ENCODE data around the gene RARG. TPM values are rescaled to one million over a fixed set of nuclear protein-coding genes. Genes with fewer than 3 reads are reported as not detected.
A peak's percentile ranks its signal among the peaks of the same experiment; 100 is the strongest.

Gene RARG
- total and polyA plus RNA-seq, 8 donors: 38.2 to 62.5 (median 46.7) TPM

DNA sequence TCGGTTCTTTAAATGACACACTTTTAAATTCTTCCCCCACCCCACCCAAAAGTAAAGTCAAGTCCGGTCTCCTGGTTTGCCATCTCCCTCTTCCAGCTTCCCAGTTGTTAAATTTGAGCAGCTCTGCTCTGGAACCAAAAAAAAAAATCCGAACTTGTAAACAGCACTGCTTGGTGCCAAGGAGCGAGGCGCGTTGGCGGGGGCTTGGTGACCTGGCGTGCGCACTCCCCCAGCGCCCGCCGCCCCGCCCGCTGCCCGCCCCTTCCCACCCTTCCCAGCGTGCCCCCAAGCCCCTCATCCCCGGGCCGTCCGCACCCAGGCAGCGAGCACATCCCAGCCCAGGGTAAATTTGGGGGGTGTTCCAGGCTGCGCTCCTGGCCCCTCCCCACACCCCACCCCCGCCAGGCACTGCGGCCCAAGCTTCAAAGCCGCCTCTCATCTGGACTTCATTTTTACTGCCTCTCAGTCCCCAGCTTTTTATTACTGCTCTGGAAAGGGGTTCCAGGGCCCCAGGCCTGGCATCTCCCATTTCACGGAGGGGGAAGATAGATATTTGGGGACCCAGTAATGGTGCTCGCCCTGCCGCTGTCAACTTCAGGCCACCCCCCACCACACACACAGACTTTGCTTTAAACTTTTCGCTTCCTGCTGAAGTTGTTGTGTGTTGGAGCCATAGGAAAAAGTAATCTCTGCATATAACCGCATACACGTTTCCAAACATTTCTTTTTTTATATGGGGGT is 13.3 kb downstream of the RARG start:
- DNase-seq (peak in 1 of 4 donors; percentile 42), ATAC-seq (no peak)
- peak overlapping the region; percentile 97 to 99 for H3K27ac ChIP-seq
- TF ChIP-seq, protein P1, sequence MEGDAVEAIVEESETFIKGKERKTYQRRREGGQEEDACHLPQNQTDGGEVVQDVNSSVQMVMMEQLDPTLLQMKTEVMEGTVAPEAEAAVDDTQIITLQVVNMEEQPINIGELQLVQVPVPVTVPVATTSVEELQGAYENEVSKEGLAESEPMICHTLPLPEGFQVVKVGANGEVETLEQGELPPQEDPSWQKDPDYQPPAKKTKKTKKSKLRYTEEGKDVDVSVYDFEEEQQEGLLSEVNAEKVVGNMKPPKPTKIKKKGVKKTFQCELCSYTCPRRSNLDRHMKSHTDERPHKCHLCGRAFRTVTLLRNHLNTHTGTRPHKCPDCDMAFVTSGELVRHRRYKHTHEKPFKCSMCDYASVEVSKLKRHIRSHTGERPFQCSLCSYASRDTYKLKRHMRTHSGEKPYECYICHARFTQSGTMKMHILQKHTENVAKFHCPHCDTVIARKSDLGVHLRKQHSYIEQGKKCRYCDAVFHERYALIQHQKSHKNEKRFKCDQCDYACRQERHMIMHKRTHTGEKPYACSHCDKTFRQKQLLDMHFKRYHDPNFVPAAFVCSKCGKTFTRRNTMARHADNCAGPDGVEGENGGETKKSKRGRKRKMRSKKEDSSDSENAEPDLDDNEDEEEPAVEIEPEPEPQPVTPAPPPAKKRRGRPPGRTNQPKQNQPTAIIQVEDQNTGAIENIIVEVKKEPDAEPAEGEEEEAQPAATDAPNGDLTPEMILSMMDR (IDR thresholded peaks at IDR 0.05): no peak
- H3K36me3 ChIP-seq: peaks cover 0 to 9% of the 10 kb centered on the region in 2 donors
- H3K9me3 ChIP-seq: no peaks in the 10 kb centered on the region
- intact Hi-C loops (cut with DNase I): no loop called here
- peaks cover 0 to 15% of the 10 kb centered on the region in 2 donors for H3K27me3 ChIP-seq
- peak overlapping the region; percentile 62 to 71 for H3K4me3 ChIP-seq
- H3K4me1 ChIP-seq: peaks cover 40 to 92% of the 10 kb centered on the region in 2 donors

DNA sequence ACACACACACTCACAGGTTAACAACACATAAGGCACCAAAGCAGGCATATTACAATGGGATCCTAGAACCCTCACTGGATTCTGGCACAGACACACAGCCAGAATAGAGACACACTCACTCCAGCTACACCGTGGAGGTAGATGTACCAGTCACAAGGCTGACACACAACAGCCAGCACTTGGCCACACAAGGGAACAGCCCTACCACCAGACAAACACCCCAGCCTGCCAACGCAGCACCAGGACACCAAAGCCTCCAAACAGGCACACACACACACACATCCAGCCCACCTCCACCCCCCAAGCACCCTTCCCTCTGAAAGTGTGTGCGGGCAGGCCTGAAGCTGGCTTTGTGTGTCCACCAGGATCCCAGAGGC is 14.1 kb downstream of the RARG start:
- ATAC-seq: no peak
- H3K4me1 ChIP-seq: peaks cover 32 to 92% of the 10 kb centered on the region in 2 donors
- peak overlapping the region; percentile 97 to 99 for H3K27ac ChIP-seq
- no peak for DNase-seq
- H3K36me3 ChIP-seq: peaks cover 0 to 16% of the 10 kb centered on the region in 2 donors
- H3K4me3 ChIP-seq: peak overlapping the region in 1 of 2 donors; percentile 71
- TF ChIP-seq, protein P1 (IDR thresholded peaks at IDR 0.05): no peak
- H3K9me3 ChIP-seq: no peaks in the 10 kb centered on the region
- intact Hi-C loops (cut with DNase I): no loop called here
- peaks cover 0 to 15% of the 10 kb centered on the region in 2 donors for H3K27me3 ChIP-seq

DNA sequence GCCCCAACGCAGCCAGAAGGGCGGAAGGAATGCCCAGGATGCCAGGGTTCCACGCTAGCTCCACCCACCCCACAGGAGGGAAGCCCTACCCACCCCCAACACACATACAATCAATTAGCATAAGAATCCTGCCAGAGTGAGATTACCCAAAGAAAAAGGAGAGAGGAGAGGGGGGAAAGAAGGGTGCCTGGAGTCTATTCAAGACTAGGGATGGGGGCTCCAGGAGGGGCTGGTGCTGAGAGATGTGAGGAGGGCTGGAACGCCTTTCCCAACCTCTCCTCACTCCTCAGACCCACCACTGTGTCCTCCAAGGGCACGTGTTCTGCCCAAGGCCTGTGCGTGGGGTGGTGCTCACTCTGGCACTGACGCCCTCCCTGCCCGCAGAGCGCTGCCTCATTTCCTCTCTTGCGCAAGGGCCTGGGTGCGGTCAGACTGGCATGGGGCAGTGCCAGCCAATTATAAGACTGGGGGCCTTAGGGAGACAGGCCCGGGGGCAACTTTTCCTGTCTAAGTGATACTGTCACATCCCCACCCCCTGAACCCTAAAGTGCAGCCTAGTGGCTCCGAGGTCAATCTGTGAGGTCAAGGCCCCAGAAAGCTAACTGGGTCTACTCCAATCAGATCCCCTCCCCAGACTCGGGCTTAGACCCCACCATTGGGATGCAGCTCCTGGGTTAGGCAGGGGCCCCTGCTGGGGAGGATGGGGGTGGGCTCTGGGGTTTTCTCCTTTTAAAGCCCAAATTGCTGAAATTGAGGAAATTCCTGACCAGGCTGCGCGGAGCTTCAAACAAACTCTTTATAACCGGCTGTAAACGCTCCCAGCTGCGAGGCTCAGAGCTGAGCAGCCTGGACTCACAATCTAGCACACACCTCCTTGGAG is 14.7 kb downstream of the RARG start:
- DNase-seq (peak in 2 of 4 donors; percentile 81 to 93), ATAC-seq (no peak)
- H3K9me3 ChIP-seq: no peaks in the 10 kb centered on the region
- peak overlapping the region in 1 of 2 donors; percentile 71 for H3K4me3 ChIP-seq
- TF ChIP-seq, protein P1 (IDR thresholded peaks at IDR 0.05): no peak
- intact Hi-C loops (cut with DNase I): no loop called here
- H3K36me3 ChIP-seq: peaks cover 0 to 21% of the 10 kb centered on the region in 2 donors
- H3K27me3 ChIP-seq: peaks cover 0 to 15% of the 10 kb centered on the region in 2 donors
- peaks cover 25 to 87% of the 10 kb centered on the region in 2 donors for H3K4me1 ChIP-seq
- H3K27ac ChIP-seq: peak overlapping the region; percentile 97 to 99

DNA sequence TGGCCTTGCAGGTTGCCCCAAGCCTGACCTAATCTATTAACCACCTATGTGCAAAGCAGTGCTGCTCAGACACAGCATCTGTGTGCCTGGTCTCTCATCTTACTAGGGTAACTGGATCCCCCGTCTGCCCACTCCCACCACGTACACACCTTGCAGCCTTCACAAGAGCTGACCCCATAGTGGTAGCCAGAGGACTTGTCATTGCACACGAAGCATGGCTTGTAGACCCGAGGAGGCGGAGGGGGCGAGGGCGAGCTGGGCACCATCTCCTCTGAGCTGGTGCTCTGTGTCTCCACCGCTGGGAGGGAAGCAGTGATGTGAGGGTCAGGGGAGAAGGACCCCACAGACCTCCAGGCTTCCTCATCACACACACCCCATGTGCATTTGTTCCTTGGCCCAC is 16.5 kb downstream of the RARG start:
- Histone ChIP-seq H3K4me3 (no peak overlapping the region), H3K4me1 (peaks cover 20 to 75% of the 10 kb centered on the region in 2 donors), H3K9me3 (no peaks in the 10 kb centered on the region), H3K36me3 (peaks cover 0 to 39% of the 10 kb centered on the region in 2 donors), H3K27ac (peak overlapping the region; percentile 39 to 97), H3K27me3 (peaks cover 0 to 14% of the 10 kb centered on the region in 2 donors)
- ATAC-seq (no peak), DNase-seq (no peak)
- TF ChIP-seq, protein P1 (IDR thresholded peaks at IDR 0.05): no peak
- intact Hi-C loops (cut with DNase I): no loop called here

Measured in left lung (tissue), 10 donors.